OCI-LY3 (cell line): ENCODE measurements around the gene HPF1.

Experiments used
- H2AFZ ChIP-seq: fragments of 200-600, 300-600 bp; shearing (Covaris generic); 2 replicates; pipeline ENCODE4 v1.6.0; 2014; ENCODE audit warnings: antibody characterized with exemption, low read depth, low read length
- H3K27ac ChIP-seq: fragments of 200-600, 300-600 bp; sonication (generic); 2 replicates; pipeline ENCODE4 v1.5.1; 2014; ENCODE audit warnings: mild to moderate bottlenecking, low read length, moderate library complexity, mixed read lengths
- H3K27me3 ChIP-seq: fragments of 200-600, 300-600 bp; sonication (generic); 2 replicates; pipeline ENCODE4 v1.6.1; 2014; ENCODE audit warnings: low read depth, low read length, mixed read lengths
- H3K36me3 ChIP-seq: fragments of 200-600, 300-600 bp; sonication (generic); replicated peaks from 2 replicates; pipeline ENCODE3; 2014; ENCODE audit warnings: low read depth, low read length, mixed read lengths
- H3K4me1 ChIP-seq: fragments of 300-600, 200-600 bp; sonication (generic); 2 replicates; pipeline ENCODE4 v1.6.1; 2014; ENCODE audit warnings: low read length, mixed read lengths
- H3K4me2 ChIP-seq: fragments of 200-600, 300-600 bp; sonication (generic); 2 replicates; pipeline ENCODE4 v1.6.1; 2014; ENCODE audit warnings: low read length, mixed read lengths
- H3K4me3 ChIP-seq: fragments of 300-600, 200-600 bp; sonication (generic); 2 replicates; pipeline ENCODE4 v1.5.1; 2014; ENCODE audit warnings: antibody characterized with exemption, mild to moderate bottlenecking, low read length, moderate library complexity
- H3K79me2 ChIP-seq: fragments of 300-600, 200-600 bp; shearing (Covaris generic); 2 replicates; pipeline ENCODE4 v1.6.1; 2014; ENCODE audit warnings: mild to moderate bottlenecking, low read length, mixed read lengths
- H3K9ac ChIP-seq: fragments of 300-600, 200-600 bp; shearing (Covaris generic); 2 replicates; pipeline ENCODE4 v1.6.0; 2014; ENCODE audit warnings: mild to moderate bottlenecking, low read length, moderate library complexity
- H3K9me3 ChIP-seq: fragments of 200-600, 300-600 bp; shearing (Covaris generic); 2 replicates; pipeline ENCODE4 v1.6.1; 2014; ENCODE audit warnings: low read length, mixed read lengths; ENCODE audit not compliant: insufficient read depth
- H4K20me1 ChIP-seq: fragments of 200-600, 300-600 bp; sonication (generic); 2 replicates; pipeline ENCODE4 v1.6.1; 2016; ENCODE audit warnings: low read length, mixed read lengths; ENCODE audit not compliant: insufficient read depth
- EZH2phosphoT487 ChIP-seq: fragments of 200-600 bp; shearing (Covaris generic); IDR thresholded peaks from 2 replicates; pipeline ENCODE4 v1.6.1; 2018; ENCODE audit warnings: antibody characterized with exemption, mixed run types, low read depth
- TF ChIP-seq, protein P1 (sequence below): fragments of 200-600, 300-600 bp; sonication (generic); IDR thresholded peaks from 2 replicates; pipeline ENCODE4 v1.5.1; 2014; ENCODE audit warnings: antibody characterized with exemption, low read length, low read depth

Gene HPF1

DNA sequence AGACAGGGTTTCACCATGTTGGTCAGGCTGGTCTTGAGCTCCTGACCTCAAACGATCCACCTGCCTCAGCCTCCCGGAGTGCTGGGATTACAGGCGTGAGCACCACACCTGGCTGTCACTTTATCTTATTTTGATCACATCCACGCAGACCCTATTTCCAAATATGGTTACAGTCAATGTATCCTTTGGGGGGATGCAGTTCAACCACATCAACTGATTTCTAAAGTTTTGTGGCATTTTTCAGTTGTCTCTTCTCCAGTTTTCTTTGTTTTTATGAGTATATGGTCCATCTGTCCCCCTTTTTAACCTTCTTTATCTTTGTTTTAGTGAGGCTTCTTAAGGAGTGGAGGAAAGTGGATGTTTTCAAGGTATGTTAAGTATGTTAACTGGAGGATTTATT, 4.1 kb upstream of the HPF1 start:
- H3K4me1 ChIP-seq, result no peaks in the 10 kb centered on the region
- H4K20me1 ChIP-seq, result no peaks in the 10 kb centered on the region
- H2AFZ ChIP-seq, result no peak overlapping the region
- no peak overlapping the region for H3K9ac ChIP-seq
- no peaks in the 10 kb centered on the region for H3K9me3 ChIP-seq
- no peaks in the 10 kb centered on the region for H3K27me3 ChIP-seq
- no peak overlapping the region for H3K4me3 ChIP-seq
- H3K79me2 ChIP-seq, result no peaks in the 10 kb centered on the region
- H3K4me2 ChIP-seq, result no peak overlapping the region
- H3K27ac ChIP-seq, result no peak overlapping the region
- TF ChIP-seq, protein P1, sequence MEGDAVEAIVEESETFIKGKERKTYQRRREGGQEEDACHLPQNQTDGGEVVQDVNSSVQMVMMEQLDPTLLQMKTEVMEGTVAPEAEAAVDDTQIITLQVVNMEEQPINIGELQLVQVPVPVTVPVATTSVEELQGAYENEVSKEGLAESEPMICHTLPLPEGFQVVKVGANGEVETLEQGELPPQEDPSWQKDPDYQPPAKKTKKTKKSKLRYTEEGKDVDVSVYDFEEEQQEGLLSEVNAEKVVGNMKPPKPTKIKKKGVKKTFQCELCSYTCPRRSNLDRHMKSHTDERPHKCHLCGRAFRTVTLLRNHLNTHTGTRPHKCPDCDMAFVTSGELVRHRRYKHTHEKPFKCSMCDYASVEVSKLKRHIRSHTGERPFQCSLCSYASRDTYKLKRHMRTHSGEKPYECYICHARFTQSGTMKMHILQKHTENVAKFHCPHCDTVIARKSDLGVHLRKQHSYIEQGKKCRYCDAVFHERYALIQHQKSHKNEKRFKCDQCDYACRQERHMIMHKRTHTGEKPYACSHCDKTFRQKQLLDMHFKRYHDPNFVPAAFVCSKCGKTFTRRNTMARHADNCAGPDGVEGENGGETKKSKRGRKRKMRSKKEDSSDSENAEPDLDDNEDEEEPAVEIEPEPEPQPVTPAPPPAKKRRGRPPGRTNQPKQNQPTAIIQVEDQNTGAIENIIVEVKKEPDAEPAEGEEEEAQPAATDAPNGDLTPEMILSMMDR, result no peak
- TF ChIP-seq EZH2phosphoT487, result no peak
- no peaks in the 10 kb centered on the region for H3K36me3 ChIP-seq

GRCh38 chr4:169758401-169758962, 738 bp upstream of the HPF1 start:
- Histone ChIP-seq H3K9ac (no peak overlapping the region), H4K20me1 (no peaks in the 10 kb centered on the region), H3K4me2 (peak overlapping the region; percentile 78), H3K9me3 (no peaks in the 10 kb centered on the region), H3K36me3 (no peaks in the 10 kb centered on the region), H3K27me3 (no peaks in the 10 kb centered on the region), H3K27ac (no peak overlapping the region), H3K4me3 (peak overlapping the region; percentile 83), H3K4me1 (peaks cover 8% of the 10 kb centered on the region), H2AFZ (peak overlapping the region; percentile 64; the same call in 1 of the 2 replicates), H3K79me2 (peaks cover 11% of the 10 kb centered on the region; the same call in 1 of the 2 replicates)
- TF ChIP-seq EZH2phosphoT487, result no peak
- TF ChIP-seq, protein P1, result no peak

GRCh38 chr4:169756971-169757574, 671 bp downstream of the HPF1 start:
- H2AFZ ChIP-seq, result peak overlapping the region; percentile 60
- H4K20me1 ChIP-seq, result no peaks in the 10 kb centered on the region
- H3K9me3 ChIP-seq, result no peaks in the 10 kb centered on the region
- TF ChIP-seq EZH2phosphoT487, result no peak
- TF ChIP-seq, protein P1, result no peak
- H3K36me3 ChIP-seq, result peaks cover 3% of the 10 kb centered on the region
- H3K9ac ChIP-seq, result peak overlapping the region; percentile 79
- H3K4me1 ChIP-seq, result peaks cover 8% of the 10 kb centered on the region
- H3K27ac ChIP-seq, result no peak overlapping the region; the same call in 1 of the 2 replicates
- H3K4me2 ChIP-seq, result peak overlapping the region; percentile 78
- peaks cover 11% of the 10 kb centered on the region; the same call in 1 of the 2 replicates for H3K79me2 ChIP-seq
- H3K27me3 ChIP-seq, result no peaks in the 10 kb centered on the region
- peak overlapping the region; percentile 83 for H3K4me3 ChIP-seq

DNA sequence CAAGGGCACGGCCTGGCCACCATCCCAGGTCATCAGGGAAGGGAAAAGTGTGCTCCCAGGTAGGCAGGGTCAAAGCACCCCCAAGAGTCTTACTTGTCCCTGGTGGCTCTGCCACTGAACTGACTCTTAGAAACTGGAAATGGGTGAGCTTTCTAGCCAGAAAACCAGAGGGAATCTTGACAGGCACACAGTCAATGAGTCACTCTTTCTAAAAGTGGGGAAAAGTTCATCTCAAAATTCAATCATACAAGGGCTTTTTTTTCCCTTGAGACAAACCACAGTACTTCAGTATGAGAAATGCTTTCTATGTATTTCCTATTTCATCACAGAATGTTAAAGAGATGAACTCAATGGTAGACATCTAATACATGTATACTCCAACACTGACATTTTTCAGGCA, 12.5 kb downstream of the HPF1 start:
- Histone ChIP-seq H3K9ac (no peak overlapping the region), H3K4me2 (no peak overlapping the region), H3K27me3 (no peaks in the 10 kb centered on the region), H3K36me3 (peaks cover 6% of the 10 kb centered on the region), H3K79me2 (no peaks in the 10 kb centered on the region), H3K4me3 (no peak overlapping the region), H4K20me1 (no peaks in the 10 kb centered on the region), H3K4me1 (no peaks in the 10 kb centered on the region), H3K27ac (no peak overlapping the region), H2AFZ (no peak overlapping the region), H3K9me3 (no peaks in the 10 kb centered on the region)
- TF ChIP-seq EZH2phosphoT487, result no peak
- TF ChIP-seq, protein P1, result no peak
